NCI-H524 treated with DMSO at 0.1 percent for 48 hours (cell line): Measurements from ENCODE around the gene SOCS3.
A peak's percentile ranks its signal among the peaks of the same experiment; 100 is the strongest.
"Not testable (repeated sequence)": the region's sequence is repeated elsewhere in the genome, so short reads cannot be mapped to it uniquely, and the experiment has no call there.

Experiments
- DNase-seq: peaks from one replicate; lab custom pipeline; 2025; lab: John Stamatoyannopoulos, UW

The SOCS3 gene

GRCh38 chr17:78348055-78348770, 11.7 kb downstream of the SOCS3 start:
- no peak for DNase-seq

- DNase-seq = no peak
Measured at GRCh38 chr17:78347453-78347852, 12.4 kb downstream of the SOCS3 start.

GRCh38 chr17:78346605-78347250, 13.1 kb downstream of the SOCS3 start:
- no peak for DNase-seq

- no peak for DNase-seq
Measured at GRCh38 chr17:78345791-78346494, 13.9 kb downstream of the SOCS3 start.

- no peak for DNase-seq
Measured at GRCh38 chr17:78345172-78345571, 14.7 kb downstream of the SOCS3 start.

GRCh38 chr17:78344666-78345065, 15.2 kb downstream of the SOCS3 start:
- DNase-seq = no peak

GRCh38 chr17:78343543-78344201, 16.2 kb downstream of the SOCS3 start:
- DNase-seq = peak; percentile 72

- no peak for DNase-seq
Measured at GRCh38 chr17:78343187-78343542, 16.7 kb downstream of the SOCS3 start.

GRCh38 chr17:78342449-78343186, 17.3 kb downstream of the SOCS3 start:
- DNase-seq = no peak

GRCh38 chr17:78341559-78342448, 18.1 kb downstream of the SOCS3 start:
- DNase-seq = no peak

- DNase-seq = no peak
Measured at GRCh38 chr17:78340183-78340955, 19.5 kb downstream of the SOCS3 start.

- no peak for DNase-seq
Measured at GRCh38 chr17:78338486-78339259, 21.2 kb downstream of the SOCS3 start.

- no peak for DNase-seq
Measured at GRCh38 chr17:78337244-78338109, 22.4 kb downstream of the SOCS3 start.

- no peak for DNase-seq
Measured at GRCh38 chr17:78335209-78335608, 24.7 kb downstream of the SOCS3 start.

GRCh38 chr17:78332991-78333390, 26.9 kb downstream of the SOCS3 start:
- DNase-seq = no peak

- DNase-seq = not testable (repeated sequence)
Measured at GRCh38 chr17:78331355-78331754, 28.5 kb downstream of the SOCS3 start.

GRCh38 chr17:78330570-78331224, 29.2 kb downstream of the SOCS3 start:
- DNase-seq = no peak
